HL-60 (cell line): ENCODE data around the gene NAB2.
"Not testable (repeated sequence)": the region's sequence is repeated elsewhere in the genome, so short reads cannot be mapped to it uniquely, and the experiment has no call there.

Source experiments
- DNase-seq, 2 experiments: peaks; one replicate each; pipeline ENCODE4 v3.0.0-alpha.2; 2010 to 2020; ENCODE audit warnings: low read depth in 1 of 2, low spot score in 1 of 2
- H3K27ac ChIP-seq: fragments of 250-450 bp; sonication (Bioruptor Pico); replicated peaks from 2 replicates; pipeline ENCODE4 v1.5.1; 2020; ENCODE audit warnings: mild to moderate bottlenecking, moderate library complexity
- H3K27me3 ChIP-seq: fragments of 250-450 bp; sonication (Bioruptor Pico); 2 replicates; pipeline ENCODE4 v1.5.1; 2021; ENCODE audit warnings: mild to moderate bottlenecking, moderate library complexity; ENCODE audit not compliant: insufficient read depth, poor library complexity, severe bottlenecking
- H3K4me3 ChIP-seq: replicated peaks from 2 replicates; pipeline ENCODE4 v1.5.1; 2011; ENCODE audit warnings: mild to moderate bottlenecking, control low read depth, low read length; ENCODE audit not compliant: insufficient read depth
- GABPA ChIP-seq: IDR thresholded peaks from 2 replicates; pipeline ENCODE4 v1.6.1; 2012; ENCODE audit warnings: low read depth
- POLR2AphosphoS5 ChIP-seq: IDR thresholded peaks from 2 replicates; pipeline ENCODE4 v1.6.1; 2012; ENCODE audit warnings: low read depth
- SPI1 ChIP-seq: IDR thresholded peaks from 2 replicates; pipeline ENCODE4 v1.6.1; 2012; ENCODE audit warnings: low read depth, mild to moderate bottlenecking, borderline replicate concordance
- TF ChIP-seq, protein P1 (sequence below): IDR thresholded peaks from 2 replicates; pipeline ENCODE4 v1.6.1; 2012; ENCODE audit warnings: low read depth; ENCODE audit not compliant: insufficient replicate concordance
- TF ChIP-seq, protein P2 (sequence below): IDR thresholded peaks from one replicate; pipeline ENCODE4 v1.5.1; 2011; ENCODE audit warnings: low read length, control low read depth, inconsistent platforms; ENCODE audit not compliant: insufficient read depth

Gene NAB2

DNA sequence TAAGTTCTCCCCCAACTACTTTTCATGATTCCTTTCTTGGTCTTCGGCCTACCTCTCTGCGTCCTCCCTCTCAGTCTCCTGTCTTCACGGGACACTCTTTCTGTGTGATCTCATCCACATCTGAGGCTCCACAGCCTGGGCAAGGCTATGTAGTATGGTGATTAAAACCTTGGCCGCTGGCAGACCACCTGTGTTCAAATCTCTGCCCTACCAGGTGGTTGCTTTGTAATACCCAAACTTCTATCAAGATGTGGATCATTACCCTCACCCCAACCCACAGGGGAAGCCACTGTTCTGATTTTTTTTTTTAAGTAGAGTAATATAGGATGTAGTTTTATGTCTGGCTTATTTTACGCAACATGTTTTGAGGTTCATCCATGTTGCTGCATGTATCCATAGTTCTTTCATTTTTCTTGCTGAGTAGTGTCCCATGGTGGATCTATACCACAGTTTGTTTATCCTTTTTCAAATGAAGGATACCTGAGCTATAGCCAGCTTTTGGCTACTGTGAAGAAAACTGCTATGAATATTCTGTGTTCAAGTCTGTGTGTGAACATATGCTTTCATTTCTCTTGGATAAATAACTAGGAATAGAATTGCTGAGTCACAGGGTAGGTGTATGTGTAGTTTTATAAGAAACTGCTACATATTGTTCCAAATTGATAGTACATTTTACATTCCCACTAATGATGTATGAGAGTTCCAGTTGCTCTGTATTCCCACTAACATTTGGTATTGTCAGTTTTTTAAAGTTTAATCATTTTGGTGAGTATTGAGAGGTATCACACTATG, 30.6 kb downstream of the NAB2 start:
- Histone ChIP-seq H3K27me3 (peaks cover 2% of the 10 kb centered on the region), H3K27ac (no peak overlapping the region), H3K4me3 (no peak overlapping the region)
- TF ChIP-seq, protein P1, sequence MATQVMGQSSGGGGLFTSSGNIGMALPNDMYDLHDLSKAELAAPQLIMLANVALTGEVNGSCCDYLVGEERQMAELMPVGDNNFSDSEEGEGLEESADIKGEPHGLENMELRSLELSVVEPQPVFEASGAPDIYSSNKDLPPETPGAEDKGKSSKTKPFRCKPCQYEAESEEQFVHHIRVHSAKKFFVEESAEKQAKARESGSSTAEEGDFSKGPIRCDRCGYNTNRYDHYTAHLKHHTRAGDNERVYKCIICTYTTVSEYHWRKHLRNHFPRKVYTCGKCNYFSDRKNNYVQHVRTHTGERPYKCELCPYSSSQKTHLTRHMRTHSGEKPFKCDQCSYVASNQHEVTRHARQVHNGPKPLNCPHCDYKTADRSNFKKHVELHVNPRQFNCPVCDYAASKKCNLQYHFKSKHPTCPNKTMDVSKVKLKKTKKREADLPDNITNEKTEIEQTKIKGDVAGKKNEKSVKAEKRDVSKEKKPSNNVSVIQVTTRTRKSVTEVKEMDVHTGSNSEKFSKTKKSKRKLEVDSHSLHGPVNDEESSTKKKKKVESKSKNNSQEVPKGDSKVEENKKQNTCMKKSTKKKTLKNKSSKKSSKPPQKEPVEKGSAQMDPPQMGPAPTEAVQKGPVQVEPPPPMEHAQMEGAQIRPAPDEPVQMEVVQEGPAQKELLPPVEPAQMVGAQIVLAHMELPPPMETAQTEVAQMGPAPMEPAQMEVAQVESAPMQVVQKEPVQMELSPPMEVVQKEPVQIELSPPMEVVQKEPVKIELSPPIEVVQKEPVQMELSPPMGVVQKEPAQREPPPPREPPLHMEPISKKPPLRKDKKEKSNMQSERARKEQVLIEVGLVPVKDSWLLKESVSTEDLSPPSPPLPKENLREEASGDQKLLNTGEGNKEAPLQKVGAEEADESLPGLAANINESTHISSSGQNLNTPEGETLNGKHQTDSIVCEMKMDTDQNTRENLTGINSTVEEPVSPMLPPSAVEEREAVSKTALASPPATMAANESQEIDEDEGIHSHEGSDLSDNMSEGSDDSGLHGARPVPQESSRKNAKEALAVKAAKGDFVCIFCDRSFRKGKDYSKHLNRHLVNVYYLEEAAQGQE = no peak
- no peak for DNase-seq

DNA sequence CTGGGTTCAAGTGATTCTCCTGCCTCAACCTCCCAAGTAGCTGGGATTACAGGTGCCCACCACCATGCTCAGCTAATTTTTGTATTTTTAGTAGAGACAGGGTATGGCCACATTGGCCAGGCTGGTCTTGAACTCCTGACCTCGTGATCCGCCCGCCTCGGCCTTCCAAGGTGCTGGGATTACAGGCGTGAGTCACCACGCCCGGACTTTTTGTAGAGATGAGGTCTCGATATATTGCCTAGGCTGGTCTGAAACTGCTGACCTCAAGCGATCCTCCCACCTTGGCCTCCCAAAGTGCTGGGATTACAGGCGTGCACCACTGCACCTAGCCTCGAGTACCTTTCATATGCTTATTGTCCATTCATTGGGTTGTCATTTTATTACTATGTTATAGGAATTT, 31.8 kb downstream of the NAB2 start:
- not testable (repeated sequence) for H3K27ac ChIP-seq, H3K27me3 ChIP-seq, DNase-seq

DNA sequence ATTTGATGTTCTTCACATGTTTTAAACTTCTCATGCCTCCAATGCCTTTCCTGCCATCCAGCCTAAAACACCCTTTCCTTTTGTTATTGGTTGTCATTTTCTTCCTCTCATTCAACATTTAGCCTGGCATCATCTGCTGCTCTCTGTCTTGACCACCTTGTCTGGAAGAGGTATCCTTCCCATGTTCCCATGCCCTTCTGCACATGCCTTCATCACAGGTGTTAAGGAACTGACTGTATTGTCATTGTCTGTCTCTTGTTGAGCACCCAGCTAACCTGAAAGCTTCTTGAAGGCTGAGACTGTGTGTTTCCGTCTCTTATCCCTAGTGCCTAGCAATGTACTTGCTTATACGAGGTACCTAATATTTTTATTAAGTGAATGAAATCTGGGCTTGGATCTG, 34.9 kb downstream of the NAB2 start:
- H3K4me3 ChIP-seq = no peak overlapping the region
- DNase-seq = no peak

More for the DNA sequence above, 31.8 kb downstream of the NAB2 start:
- not testable (repeated sequence) for H3K4me3 ChIP-seq

DNA sequence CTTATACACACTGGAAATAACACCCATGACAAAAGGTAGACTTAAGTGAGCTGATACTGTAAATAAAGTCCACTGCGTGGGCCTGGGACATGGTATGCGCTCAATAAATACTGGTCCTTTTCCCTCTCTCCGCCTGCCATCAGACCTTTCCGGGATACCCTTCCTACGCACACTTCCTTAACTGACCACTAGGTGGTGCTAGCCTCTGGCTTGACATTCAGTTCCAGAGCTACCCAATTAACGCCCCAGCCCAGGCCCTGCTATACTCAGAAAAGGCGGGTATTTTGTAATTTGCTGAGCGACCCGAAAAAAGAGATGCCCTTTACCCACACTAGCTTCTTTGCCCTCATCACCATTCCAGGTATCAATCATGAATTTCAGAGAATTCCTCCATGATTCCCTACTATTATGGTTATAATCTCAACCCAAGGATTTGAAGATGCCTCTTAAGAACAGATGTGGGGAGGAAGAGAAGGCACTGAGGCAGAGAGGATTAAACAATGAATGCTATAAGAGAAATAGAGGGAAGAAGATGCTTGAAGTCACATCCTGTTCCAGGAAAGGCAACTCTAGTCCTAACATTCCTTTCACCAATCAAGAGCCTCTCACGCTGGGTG, 35.5 kb downstream of the NAB2 start:
- peaks cover 24% of the 10 kb centered on the region for H3K27me3 ChIP-seq
- peak in 1 of 2 experiments; percentile 74 for DNase-seq

More for the DNA sequence above, 34.9 kb downstream of the NAB2 start:
- Histone ChIP-seq H3K27ac (no peak overlapping the region), H3K27me3 (peaks cover 20% of the 10 kb centered on the region)
- TF ChIP-seq, protein P2, sequence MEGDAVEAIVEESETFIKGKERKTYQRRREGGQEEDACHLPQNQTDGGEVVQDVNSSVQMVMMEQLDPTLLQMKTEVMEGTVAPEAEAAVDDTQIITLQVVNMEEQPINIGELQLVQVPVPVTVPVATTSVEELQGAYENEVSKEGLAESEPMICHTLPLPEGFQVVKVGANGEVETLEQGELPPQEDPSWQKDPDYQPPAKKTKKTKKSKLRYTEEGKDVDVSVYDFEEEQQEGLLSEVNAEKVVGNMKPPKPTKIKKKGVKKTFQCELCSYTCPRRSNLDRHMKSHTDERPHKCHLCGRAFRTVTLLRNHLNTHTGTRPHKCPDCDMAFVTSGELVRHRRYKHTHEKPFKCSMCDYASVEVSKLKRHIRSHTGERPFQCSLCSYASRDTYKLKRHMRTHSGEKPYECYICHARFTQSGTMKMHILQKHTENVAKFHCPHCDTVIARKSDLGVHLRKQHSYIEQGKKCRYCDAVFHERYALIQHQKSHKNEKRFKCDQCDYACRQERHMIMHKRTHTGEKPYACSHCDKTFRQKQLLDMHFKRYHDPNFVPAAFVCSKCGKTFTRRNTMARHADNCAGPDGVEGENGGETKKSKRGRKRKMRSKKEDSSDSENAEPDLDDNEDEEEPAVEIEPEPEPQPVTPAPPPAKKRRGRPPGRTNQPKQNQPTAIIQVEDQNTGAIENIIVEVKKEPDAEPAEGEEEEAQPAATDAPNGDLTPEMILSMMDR = no peak
- TF ChIP-seq GABPA = no peak
- no peak for TF ChIP-seq POLR2AphosphoS5

More for the DNA sequence above, 35.5 kb downstream of the NAB2 start:
- Histone ChIP-seq H3K27ac (no peak overlapping the region), H3K4me3 (no peak overlapping the region)
- peak; percentile 36; the same call in 1 of the 2 replicates for TF ChIP-seq SPI1
- no peak for TF ChIP-seq POLR2AphosphoS5
- TF ChIP-seq, protein P2 = peak; percentile 85
- TF ChIP-seq, protein P1 = no peak
- no peak for TF ChIP-seq GABPA
